Body of pancreas (tissue), 4 donors: ENCODE results near the gene FAM170B. TPM values are rescaled to one million over a fixed set of nuclear protein-coding genes. Genes with fewer than 3 reads are reported as not detected.

ENCODE experiments used
- ATAC-seq: fragments of 150-250 bp; one replicate; pipeline ENCODE4 v1.9.1; 2016
- DNase-seq, 4 donors: peaks; one replicate each; pipeline ENCODE4 v3.0.0-alpha.2; 2019
- H3K27ac ChIP-seq, 4 donors: fragments of 200-600 bp; sonication (generic); 1 replicate in 3 of 4; 2 replicates in 1 of 4; pipeline versions ENCODE4 v1.5.1 to v1.6.1; 2016 to 2019; ENCODE audit warnings: mild to moderate bottlenecking in 1 of 4, mixed read lengths in 1 of 4, moderate library complexity in 1 of 4
- H3K27me3 ChIP-seq, 2 donors: fragments of 200-600 bp; sonication (generic); one replicate each; pipeline ENCODE4 v1.6.0; 2016; ENCODE audit warnings: mild to moderate bottlenecking in 1 of 2
- H3K36me3 ChIP-seq, 2 donors: fragments of 200-600 bp; sonication (generic); replicated peaks in 1 of 2; 2 replicates each; pipeline ENCODE4 v1.5.1; 2016; ENCODE audit warnings: low read depth in 2 of 2; ENCODE audit not compliant: insufficient read depth in 1 of 2
- H3K4me1 ChIP-seq: fragments of 200-600 bp; sonication (generic); one replicate; pipeline ENCODE4 v1.6.0; 2016
- H3K4me3 ChIP-seq, 2 donors: fragments of 200-600 bp; sonication (generic); 1 replicate in 1 of 2; 2 replicates in 1 of 2; pipeline ENCODE4 v1.5.1; 2016 to 2019
- H3K9me3 ChIP-seq, 3 donors: fragments of 200-600 bp; sonication (generic); 1 replicate in 2 of 3; 2 replicates in 1 of 3; pipeline ENCODE4 v1.5.1; 2016
- POLR2A ChIP-seq, 3 donors: fragments of 450-650 bp; IDR thresholded peaks; one replicate each; pipeline ENCODE4 v1.6.1; 2016; ENCODE audit warnings: antibody characterized with exemption in 3 of 3, mild to moderate bottlenecking in 2 of 3
- WGBS, 2 donors: methylation state at CpG; one replicate each; pipeline ENCODE4 v1.1.5; 2017; 5-methylcytosine and 5-hydroxymethylcytosine counted together
- intact Hi-C: fragments of 100-400 bp; cut with DNase I; formaldehyde crosslinking; loops from one replicate; pipeline ENCODE4 v1.15.1; 2023
- total RNA-seq, 2 donors: library from RNA; depleted of rRNA; stranded (reverse); fragments of >200 nt; gene quantifications; one replicate each; pipeline ENCODE4 v1.1.0, GENCODE V29; 2016
- TF ChIP-seq, protein P1 (sequence below), 7 experiments: fragments of 450-650 bp in 4 of 7; fragments of 200-600 bp in 3 of 7; sonication (generic) in 3 of 7; IDR thresholded peaks; one replicate each; pipeline ENCODE4 v1.5.1; 2016 to 2019; ENCODE audit warnings: antibody characterized with exemption in 7 of 7

The FAM170B gene
- total RNA-seq, 2 donors from 2014 or later, result not detected

DNA sequence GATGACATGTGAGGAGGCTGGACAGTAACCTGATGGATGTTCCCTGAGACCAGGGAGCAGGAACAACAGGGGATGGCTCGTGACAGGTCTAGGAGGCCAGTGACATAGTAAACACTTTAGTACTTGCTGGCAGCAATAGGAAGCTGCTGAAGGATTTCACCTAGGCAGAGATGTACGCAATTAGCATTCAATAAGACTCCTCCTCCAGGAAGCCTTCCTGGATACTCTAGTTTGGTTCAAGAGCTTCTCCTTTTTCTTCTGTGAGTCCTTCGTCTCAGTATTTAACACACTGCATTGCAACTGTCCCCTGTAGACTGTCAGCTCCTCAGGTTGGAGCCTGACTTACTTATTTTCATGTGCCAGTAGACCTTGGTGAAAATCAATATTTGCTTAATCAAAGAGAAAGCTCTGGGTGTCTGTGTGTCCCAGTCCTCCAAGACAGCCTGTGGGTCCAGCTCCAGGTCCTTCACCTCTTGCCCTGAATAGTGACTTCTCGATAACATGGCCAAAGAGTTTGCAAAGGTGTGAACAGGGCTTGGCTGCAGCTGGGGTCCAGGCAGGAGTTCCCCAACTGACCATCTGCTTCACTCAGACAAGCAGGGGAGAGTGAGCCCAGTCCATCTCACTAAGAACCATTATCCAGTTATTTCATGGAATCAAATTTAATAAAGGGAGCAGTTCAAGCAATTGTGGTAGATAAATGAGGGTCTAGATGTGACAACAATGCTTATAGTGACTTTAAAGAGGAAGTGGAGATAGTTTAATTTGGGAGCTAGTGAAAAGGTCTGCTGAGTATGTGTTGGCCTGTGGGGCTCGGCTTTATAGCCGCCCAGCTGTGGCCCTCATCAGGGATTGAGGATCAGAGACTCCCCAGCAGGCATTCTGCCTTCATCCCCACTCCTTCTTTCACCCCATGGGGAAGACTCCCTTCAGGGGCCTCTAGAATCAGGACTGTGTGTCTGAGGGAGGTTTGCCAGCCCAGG, 45.0 kb upstream of the FAM170B start:
- Histone ChIP-seq H3K4me3 (no peak overlapping the region), H3K4me1 (no peaks in the 10 kb centered on the region), H3K27ac (no peak overlapping the region), H3K9me3 (no peaks in the 10 kb centered on the region), H3K36me3 (no peaks in the 10 kb centered on the region), H3K27me3 (no peaks in the 10 kb centered on the region)
- WGBS, 2 donors, result 64 to 67% methylated on average over 6 of the region's 6 CpGs
- ATAC-seq (no peak), DNase-seq (no peak)
- TF ChIP-seq POLR2A (IDR thresholded peaks at IDR 0.05), result no peak
- TF ChIP-seq, protein P1, sequence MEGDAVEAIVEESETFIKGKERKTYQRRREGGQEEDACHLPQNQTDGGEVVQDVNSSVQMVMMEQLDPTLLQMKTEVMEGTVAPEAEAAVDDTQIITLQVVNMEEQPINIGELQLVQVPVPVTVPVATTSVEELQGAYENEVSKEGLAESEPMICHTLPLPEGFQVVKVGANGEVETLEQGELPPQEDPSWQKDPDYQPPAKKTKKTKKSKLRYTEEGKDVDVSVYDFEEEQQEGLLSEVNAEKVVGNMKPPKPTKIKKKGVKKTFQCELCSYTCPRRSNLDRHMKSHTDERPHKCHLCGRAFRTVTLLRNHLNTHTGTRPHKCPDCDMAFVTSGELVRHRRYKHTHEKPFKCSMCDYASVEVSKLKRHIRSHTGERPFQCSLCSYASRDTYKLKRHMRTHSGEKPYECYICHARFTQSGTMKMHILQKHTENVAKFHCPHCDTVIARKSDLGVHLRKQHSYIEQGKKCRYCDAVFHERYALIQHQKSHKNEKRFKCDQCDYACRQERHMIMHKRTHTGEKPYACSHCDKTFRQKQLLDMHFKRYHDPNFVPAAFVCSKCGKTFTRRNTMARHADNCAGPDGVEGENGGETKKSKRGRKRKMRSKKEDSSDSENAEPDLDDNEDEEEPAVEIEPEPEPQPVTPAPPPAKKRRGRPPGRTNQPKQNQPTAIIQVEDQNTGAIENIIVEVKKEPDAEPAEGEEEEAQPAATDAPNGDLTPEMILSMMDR (IDR thresholded peaks at IDR 0.05), result no peak
- intact Hi-C loops, result no loop called here

DNA sequence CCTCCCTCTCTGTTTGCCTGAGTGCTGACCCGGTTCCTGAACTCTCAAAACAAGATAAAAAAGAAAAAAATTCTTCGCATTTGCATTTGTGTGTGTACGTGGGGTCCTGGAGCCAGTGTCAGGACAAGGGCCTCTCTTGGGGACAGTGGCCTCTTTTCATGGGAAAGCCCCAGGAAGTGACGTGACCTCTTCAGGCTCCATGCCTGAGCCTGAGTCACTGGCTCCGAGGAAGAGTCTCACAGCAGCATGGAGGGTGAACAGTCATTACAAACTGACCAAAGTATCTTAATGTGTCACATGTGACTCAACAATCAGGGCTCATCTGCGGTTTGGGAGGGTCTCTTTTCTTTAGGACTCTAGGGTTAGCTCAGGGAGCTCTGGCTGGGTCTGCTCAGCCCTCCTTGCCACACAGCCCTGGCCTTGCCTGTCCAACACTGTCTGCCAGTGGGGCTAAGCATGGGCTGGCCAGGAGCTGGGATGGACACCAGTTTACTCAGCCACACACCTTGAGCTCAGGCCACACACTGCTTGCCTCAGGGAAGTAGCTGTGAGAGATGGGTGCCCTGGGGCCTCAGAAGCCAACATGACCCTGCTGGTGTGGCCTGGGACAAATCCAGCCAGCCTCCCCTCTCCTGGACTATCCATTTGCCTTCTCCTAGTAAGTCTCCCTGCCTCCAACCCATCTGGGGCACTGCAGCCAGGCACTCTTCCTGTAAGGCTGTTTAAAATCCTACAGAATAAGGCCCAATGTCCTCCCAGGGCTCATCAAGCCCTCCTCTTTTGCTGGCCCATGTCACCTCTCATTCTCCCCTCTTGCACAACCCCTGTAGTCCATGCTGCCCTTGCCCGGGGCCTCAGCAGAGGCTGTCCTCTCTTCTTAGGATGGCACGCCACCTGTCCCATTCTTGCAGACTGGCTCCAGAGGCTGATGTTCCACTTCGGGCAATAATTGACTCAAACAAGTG, 43.9 kb upstream of the FAM170B start:
- no peaks in the 10 kb centered on the region for H3K9me3 ChIP-seq
- H3K36me3 ChIP-seq, result no peaks in the 10 kb centered on the region
- H3K27me3 ChIP-seq, result no peaks in the 10 kb centered on the region
- ATAC-seq, result peak; percentile 71
- intact Hi-C loops, result no loop called here
- DNase-seq, result peak in 1 of 4 donors; percentile 57
- WGBS, 2 donors, result 66 to 75% methylated on average over 8 to 9 of the region's 9 CpGs
- TF ChIP-seq POLR2A (IDR thresholded peaks at IDR 0.05), result no peak
- TF ChIP-seq, protein P1 (IDR thresholded peaks at IDR 0.05), result no peak
- H3K4me3 ChIP-seq, result no peak overlapping the region
- no peaks in the 10 kb centered on the region for H3K4me1 ChIP-seq
- H3K27ac ChIP-seq, result peak overlapping the region in 1 of 4 donors; percentile 32

DNA sequence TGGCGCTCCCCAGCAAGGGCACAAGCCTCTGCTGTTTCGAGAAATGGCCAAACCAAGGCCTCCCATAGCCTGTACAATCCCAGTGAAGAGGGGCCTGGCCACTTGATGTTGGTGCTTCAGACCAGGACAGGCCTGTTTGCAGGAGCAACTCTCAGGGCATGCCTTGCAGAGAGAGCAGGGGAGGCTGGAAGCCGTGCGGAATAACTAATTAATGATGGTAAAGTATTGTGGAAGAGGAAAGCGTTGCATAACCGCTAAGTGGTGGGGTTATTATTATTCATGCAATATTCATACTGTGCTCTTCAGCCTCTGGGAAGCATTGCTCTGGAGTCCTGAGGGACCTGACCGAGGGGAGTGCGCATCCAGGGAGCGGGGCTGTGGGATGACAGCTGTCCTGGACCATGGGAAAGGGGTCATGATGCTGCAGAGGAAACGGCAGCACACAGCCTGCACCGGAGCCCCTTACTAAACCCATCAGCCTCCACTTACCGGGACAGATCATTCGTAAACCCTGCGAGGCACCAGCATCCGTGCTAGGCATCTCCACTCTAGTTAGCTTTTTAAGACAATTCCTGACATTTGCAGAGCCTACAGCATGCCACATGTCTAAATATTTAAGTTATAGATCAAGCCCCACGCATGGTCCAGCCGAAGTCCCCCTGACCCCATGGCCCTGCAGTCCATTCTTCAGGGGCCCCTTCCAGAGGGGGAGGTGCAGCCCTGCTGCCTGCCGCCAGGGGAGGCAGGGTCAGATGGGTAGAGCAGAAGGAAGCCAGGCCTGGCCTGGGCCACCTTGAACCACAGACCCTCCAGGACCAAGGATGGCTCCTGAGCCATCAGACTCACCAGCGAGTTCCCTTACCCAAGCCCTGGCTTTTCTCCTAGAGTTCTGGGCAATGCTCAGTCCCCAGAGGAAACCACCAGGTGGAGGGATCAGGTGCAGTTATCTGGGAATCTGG, 42.8 kb upstream of the FAM170B start:
- H3K4me3 ChIP-seq, result no peak overlapping the region
- TF ChIP-seq POLR2A (IDR thresholded peaks at IDR 0.05), result no peak
- TF ChIP-seq, protein P1 (IDR thresholded peaks at IDR 0.05), result no peak
- intact Hi-C loops, result no loop called here
- no peaks in the 10 kb centered on the region for H3K4me1 ChIP-seq
- no peaks in the 10 kb centered on the region for H3K27me3 ChIP-seq
- ATAC-seq, result no peak
- DNase-seq, result no peak
- H3K36me3 ChIP-seq, result no peaks in the 10 kb centered on the region
- H3K9me3 ChIP-seq, result no peaks in the 10 kb centered on the region
- WGBS, 2 donors, result 84 to 89% methylated on average over 18 to 19 of the region's 19 CpGs
- peak overlapping the region in 1 of 4 donors; percentile 13 for H3K27ac ChIP-seq

DNA sequence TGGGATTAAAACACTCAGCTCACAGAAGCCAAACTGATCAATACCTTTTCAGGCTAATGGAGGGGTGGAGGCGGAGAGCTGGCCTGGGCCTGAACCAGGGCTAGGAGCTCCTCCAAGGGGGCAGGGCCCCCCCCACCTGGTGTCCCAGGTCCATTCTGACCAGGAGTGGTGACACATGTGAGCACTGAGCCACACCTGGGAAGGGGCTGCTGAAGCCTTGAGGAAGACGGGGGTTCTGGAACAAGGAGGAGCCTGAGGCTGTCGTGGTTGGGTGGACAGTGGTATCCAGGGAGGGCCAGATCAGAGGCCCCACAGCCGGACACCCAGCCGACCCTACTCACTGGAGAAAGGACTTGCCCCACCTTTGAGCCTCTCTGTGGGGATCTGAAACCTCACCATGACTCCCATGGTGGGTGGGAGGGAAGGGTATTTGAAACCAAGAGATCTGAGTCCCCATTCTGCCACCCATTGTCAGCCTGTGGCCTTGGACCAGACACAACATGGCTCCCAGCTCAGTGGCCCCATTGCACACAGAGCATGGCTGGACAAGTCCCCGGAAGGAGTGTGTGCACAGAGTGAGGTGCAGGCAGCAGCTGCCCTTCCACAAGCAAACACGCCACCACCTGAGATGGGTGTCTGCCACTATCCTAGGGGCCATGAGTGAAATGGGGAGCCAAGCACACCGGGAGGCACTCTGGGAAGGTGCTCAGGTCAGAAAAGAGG, 41.9 kb upstream of the FAM170B start:
- Histone ChIP-seq H3K9me3 (no peaks in the 10 kb centered on the region), H3K27me3 (no peaks in the 10 kb centered on the region), H3K4me1 (no peaks in the 10 kb centered on the region), H3K27ac (no peak overlapping the region), H3K36me3 (no peaks in the 10 kb centered on the region), H3K4me3 (no peak overlapping the region)
- TF ChIP-seq POLR2A (IDR thresholded peaks at IDR 0.05), result no peak
- TF ChIP-seq, protein P1 (IDR thresholded peaks at IDR 0.05), result no peak
- no peak for DNase-seq
- 86 to 88% methylated on average over 7 to 8 of the region's 8 CpGs for WGBS, 2 donors
- intact Hi-C loops, result no loop called here
- ATAC-seq, result no peak
